ENCODE measurements around the gene PLAAT1. TPM values are rescaled to one million over a fixed set of nuclear protein-coding genes. Genes with fewer than 3 reads are reported as not detected.

The PLAAT1 gene
- polyA plus RNA-seq, 4 donors, result 1.1 to 5.8 (median 3.3) TPM

Other genes starting within 250 kb of the PLAAT1 start
- gene ATP13A5, start 137.5 kb downstream of the PLAAT1 start, polyA plus RNA-seq (ENCODE audit: insufficient read length in 4 of 4), result under 1 TPM in 2 of 4 donors, not detected in 2; 0.11 to 0.38 TPM

Measured in left renal pelvis (tissue), 4 donors.